AG08396 (cell line): ENCODE results near the gene CREBZF.
"Not testable (repeated sequence)": the region's sequence is repeated elsewhere in the genome, so short reads cannot be mapped to it uniquely, and the experiment has no call there.

Experiments
- DNase-seq: peaks from one replicate; pipeline ENCODE4 v3.0.0; 2012; ENCODE audit warnings: low spot score, mixed read lengths

CREBZF gene

GRCh38 chr11:85626496-85626895 lies 38.4 kb downstream of the CREBZF start:
- DNase-seq = no peak

- DNase-seq = no peak
These were observed 44.7 kb downstream of the CREBZF start for GRCh38 chr11:85620256-85620655.

- no peak for DNase-seq
These were observed 45.4 kb downstream of the CREBZF start for GRCh38 chr11:85619499-85619898.

GRCh38 chr11:85611643-85612042 lies 53.3 kb downstream of the CREBZF start:
- not testable (repeated sequence) for DNase-seq
